NCI-H2196 (cell line): Measurements from ENCODE around the gene HOXD11.

Source experiments
- DNase-seq: peaks from one replicate; lab custom pipeline; 2025; ENCODE audit not compliant: unreplicated experiment; lab: John Stamatoyannopoulos, UW

Gene HOXD11

GRCh38 chr2:176120364-176121189 is 13.5 kb downstream of the HOXD11 start:
- no peak for DNase-seq

- DNase-seq = no peak
Observed at GRCh38 chr2:176121190-176122051, 14.3 kb downstream of the HOXD11 start.

- DNase-seq = no peak
Observed at GRCh38 chr2:176122052-176122682, 15.1 kb downstream of the HOXD11 start.

DNA sequence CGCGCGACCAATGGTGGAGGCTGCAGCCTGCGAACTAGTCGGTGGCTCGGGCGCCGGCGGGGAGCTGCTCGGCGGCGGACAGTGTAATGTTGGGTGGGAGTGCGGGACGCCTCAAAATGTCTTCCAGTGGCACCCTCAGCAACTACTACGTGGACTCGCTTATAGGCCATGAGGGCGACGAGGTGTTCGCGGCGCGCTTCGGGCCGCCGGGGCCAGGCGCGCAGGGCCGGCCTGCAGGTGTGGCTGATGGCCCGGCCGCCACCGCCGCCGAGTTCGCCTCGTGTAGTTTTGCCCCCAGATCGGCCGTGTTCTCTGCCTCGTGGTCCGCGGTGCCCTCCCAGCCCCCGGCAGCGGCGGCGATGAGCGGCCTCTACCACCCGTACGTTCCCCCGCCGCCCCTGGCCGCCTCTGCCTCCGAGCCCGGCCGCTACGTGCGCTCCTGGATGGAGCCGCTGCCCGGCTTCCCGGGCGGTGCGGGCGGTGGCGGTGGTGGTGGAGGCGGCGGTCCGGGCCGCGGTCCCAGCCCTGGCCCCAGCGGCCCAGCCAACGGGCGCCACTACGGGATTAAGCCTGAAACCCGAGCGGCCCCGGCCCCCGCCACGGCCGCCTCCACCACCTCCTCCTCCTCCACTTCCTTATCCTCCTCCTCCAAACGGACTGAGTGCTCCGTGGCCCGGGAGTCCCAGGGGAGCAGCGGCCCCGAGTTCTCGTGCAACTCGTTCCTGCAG is 15.8 kb downstream of the HOXD11 start, which contains the start of gene HOXD9:
HOXD9 (plus strand) TSS at position 37 of the 728 bp plus-strand sequence; CDS start at position 87, 50 bp downstream.
- no peak for DNase-seq

DNA sequence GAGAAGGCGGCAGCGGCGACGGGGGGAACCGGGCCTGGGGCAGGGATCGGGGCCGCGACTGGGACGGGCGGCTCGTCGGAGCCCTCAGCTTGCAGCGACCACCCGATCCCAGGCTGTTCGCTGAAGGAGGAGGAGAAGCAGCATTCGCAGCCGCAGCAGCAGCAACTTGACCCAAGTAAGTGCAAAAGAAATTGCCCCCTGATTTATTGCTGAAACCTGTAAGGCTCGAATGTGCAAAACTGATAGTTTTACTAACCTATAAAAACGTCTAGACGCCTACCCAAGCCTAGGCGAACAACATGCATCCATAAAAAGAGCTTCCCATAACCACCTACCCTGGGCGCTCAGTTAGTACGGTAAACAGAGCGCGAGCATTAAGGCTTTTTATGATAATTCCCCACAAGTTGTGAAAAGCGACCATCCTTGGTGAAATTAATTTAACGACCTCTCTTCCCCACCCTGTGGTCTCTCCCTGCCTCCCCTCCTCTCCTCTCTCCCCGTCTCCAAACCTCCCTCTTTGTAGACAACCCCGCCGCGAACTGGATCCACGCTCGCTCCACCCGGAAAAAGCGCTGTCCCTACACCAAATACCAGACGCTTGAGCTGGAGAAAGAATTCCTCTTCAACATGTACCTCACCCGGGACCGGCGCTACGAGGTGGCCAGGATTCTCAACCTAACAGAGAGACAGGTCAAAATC is 16.5 kb downstream of the HOXD11 start:
- no peak for DNase-seq

DNA sequence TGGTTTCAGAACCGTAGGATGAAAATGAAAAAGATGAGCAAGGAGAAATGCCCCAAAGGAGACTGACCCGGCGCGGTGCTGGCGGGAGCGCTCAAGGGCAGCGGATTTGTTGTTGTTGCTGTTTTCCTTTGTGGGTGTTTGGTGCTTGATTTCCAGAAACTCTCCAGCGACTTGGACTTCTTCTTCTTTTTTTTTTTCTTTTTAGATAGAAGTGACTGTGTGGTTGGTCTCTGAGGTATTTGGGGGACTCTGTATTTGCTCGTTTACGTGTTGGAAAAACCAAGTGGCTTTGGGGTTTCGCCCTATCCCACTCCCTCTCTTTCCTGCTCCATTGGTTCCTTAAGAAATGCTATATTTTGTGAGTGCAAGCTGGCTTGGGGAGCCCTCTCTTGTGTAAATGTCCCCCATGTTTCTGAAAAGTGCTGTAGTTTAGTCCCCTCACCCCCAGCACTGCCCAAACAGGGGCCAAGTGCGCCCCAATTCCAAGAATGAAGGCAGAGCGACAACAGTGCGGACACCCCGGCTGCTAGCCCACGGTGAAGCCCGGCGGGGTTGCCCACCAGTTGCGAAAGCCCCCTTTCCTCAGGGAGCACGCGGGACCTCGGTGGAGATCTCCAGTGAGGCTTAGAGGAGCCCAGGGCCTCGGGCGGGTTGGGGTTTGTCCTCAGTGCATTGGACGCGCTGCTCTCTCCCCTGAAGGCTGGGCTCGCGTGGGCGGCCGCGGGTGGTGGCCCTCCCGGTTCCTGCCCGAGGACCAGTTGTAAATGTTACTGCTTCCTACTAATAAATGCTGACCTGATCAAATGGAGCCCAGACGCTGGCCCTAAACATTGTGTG is 17.2 kb downstream of the HOXD11 start:
- no peak for DNase-seq

GRCh38 chr2:176124947-176125771 is 18.1 kb downstream of the HOXD11 start:
- no peak for DNase-seq

GRCh38 chr2:176125772-176126054 is 18.6 kb downstream of the HOXD11 start:
- DNase-seq = no peak

DNA sequence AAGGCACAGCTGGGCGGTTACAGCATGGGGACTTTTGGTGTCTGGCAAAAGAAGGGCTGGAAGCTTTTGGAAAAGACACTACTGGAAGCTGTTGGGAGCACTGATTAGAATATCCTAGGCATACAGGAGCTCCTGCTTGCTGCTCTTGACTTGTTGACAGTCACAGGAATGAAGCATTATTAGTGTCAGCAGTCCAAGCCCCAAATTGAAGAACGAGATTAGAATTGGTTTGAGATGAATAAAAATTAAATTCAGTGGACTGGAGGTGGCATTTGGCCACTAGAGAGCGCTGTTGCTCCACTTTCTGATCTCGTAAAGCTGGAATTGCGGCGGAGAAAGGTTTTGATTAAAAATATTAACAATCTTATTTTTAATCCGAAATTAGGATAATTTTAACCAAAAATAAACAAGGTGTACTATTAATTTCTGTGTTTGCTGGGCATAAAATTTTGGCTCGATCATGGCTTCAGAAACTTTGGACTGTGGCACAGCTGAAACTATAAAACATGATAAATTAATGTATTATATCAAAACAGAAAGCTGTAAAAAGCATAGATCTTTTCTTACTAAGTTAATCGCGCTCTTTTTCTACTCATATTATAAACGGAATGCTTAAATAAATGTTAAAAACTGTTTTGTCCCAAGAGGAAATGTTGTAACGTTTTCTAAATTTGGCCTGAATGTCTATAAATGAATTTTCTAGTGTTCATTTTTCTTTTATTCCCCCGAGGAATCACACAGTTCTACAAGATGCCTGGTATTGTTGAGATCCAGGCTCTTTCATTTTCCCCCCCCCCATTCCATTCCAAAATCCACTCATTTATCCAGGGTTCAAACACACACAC is 20.1 kb downstream of the HOXD11 start:
- peak; percentile 84 for DNase-seq

- DNase-seq = no peak
Observed at GRCh38 chr2:176127774-176128072, 20.6 kb downstream of the HOXD11 start.

- DNase-seq = no peak
Observed at GRCh38 chr2:176128172-176128981, 21.3 kb downstream of the HOXD11 start.

GRCh38 chr2:176128982-176129796 is 22.1 kb downstream of the HOXD11 start, which contains the start of gene HOXD8:
HOXD8 (plus strand) TSS chr2:176129705; CDS start chr2:176130367, 662 bp downstream.
- DNase-seq = no peak

GRCh38 chr2:176129813-176130146 is 22.7 kb downstream of the HOXD11 start:
- DNase-seq = no peak

- DNase-seq = peak; percentile 44
Observed at GRCh38 chr2:176130147-176130956, 23.3 kb downstream of the HOXD11 start.
